Trophoblast cell (in vitro differentiated cells and primary cell): ENCODE results near the gene NKIRAS1.

Experiments
- DNase-seq, 2 donors: peaks; one replicate each; pipeline ENCODE4 v3.0.0-alpha.2; 2016
- H2AFZ ChIP-seq: 2 replicates; pipeline ENCODE4 v1.6.1; 2013; ENCODE audit warnings: low read length, moderate library complexity, mild to moderate bottlenecking; ENCODE audit not compliant: insufficient read depth, poor library complexity
- H2AK5ac ChIP-seq: 2 replicates; pipeline ENCODE4 v1.6.1; 2013; ENCODE audit warnings: mild to moderate bottlenecking, low read length
- H2BK120ac ChIP-seq: 2 replicates; pipeline ENCODE4 v1.6.1; 2013; ENCODE audit warnings: low read length, mild to moderate bottlenecking, moderate library complexity; ENCODE audit not compliant: insufficient read depth, poor library complexity
- H2BK12ac ChIP-seq: 2 replicates; pipeline ENCODE4 v1.6.1; 2013; ENCODE audit warnings: mild to moderate bottlenecking, low read length, moderate library complexity
- H2BK5ac ChIP-seq: 2 replicates; pipeline ENCODE4 v1.6.1; 2013; ENCODE audit warnings: low read length, low read depth, moderate library complexity, mild to moderate bottlenecking; ENCODE audit not compliant: poor library complexity
- H3K14ac ChIP-seq: 2 replicates; pipeline ENCODE4 v1.6.1; 2013; ENCODE audit warnings: mild to moderate bottlenecking, low read length
- H3K18ac ChIP-seq: 2 replicates; pipeline ENCODE4 v1.6.1; 2013; ENCODE audit warnings: mild to moderate bottlenecking, low read length
- H3K23ac ChIP-seq: 2 replicates; pipeline ENCODE4 v1.6.1; 2013; ENCODE audit warnings: low read length
- H3K27ac ChIP-seq: 2 replicates; pipeline ENCODE4 v1.5.1; 2013; ENCODE audit warnings: low read depth, mild to moderate bottlenecking, inconsistent platforms, low read length, moderate library complexity
- H3K27me3 ChIP-seq: 2 replicates; pipeline ENCODE4 v1.6.1; 2013; ENCODE audit warnings: inconsistent platforms, mild to moderate bottlenecking, low read length, moderate library complexity; ENCODE audit not compliant: insufficient read depth
- H3K36me3 ChIP-seq, 2 experiments: 1 replicate in 1 of 2; 2 replicates in 1 of 2; pipeline ENCODE4 v1.6.1; 2013; ENCODE audit warnings: low read length in 2 of 2, mild to moderate bottlenecking in 2 of 2, moderate library complexity in 1 of 2; ENCODE audit not compliant: insufficient read depth in 2 of 2, control insufficient read depth in 1 of 2
- H3K4ac ChIP-seq: 2 replicates; pipeline ENCODE4 v1.6.1; 2013; ENCODE audit warnings: low read depth, mild to moderate bottlenecking, low read length, moderate library complexity
- H3K4me1 ChIP-seq, 2 experiments: 1 replicate in 1 of 2; 2 replicates in 1 of 2; pipeline ENCODE4 v1.6.1; 2013; ENCODE audit warnings: low read length in 2 of 2, mild to moderate bottlenecking in 2 of 2, moderate library complexity in 1 of 2; ENCODE audit not compliant: insufficient read depth in 2 of 2, control insufficient read depth in 1 of 2
- H3K4me2 ChIP-seq: 2 replicates; pipeline ENCODE4 v1.6.1; 2013; ENCODE audit warnings: inconsistent platforms, mild to moderate bottlenecking, low read length, moderate library complexity
- H3K4me3 ChIP-seq: 2 replicates; pipeline ENCODE4 v1.5.1; 2013; ENCODE audit warnings: mild to moderate bottlenecking, low read depth, low read length, inconsistent platforms
- H3K79me1 ChIP-seq: one replicate; pipeline ENCODE4 v1.6.1; 2013; ENCODE audit warnings: low read length
- H3K79me2 ChIP-seq: 2 replicates; pipeline ENCODE4 v1.6.1; 2013; ENCODE audit warnings: low read length, mild to moderate bottlenecking; ENCODE audit not compliant: control insufficient read depth, insufficient read depth, poor library complexity
- H3K9ac ChIP-seq: 2 replicates; pipeline ENCODE4 v1.6.1; 2013; ENCODE audit warnings: mild to moderate bottlenecking, low read length
- H3K9me3 ChIP-seq: 2 replicates; pipeline ENCODE4 v1.6.1; 2013; ENCODE audit warnings: low read depth, mild to moderate bottlenecking, control low read depth, inconsistent platforms, low read length; ENCODE audit not compliant: insufficient read depth
- H4K12ac ChIP-seq: 2 replicates; pipeline ENCODE4 v1.6.1; 2013; ENCODE audit warnings: low read depth, mild to moderate bottlenecking, low read length, moderate library complexity
- H4K8ac ChIP-seq: 2 replicates; pipeline ENCODE4 v1.6.1; 2013; ENCODE audit warnings: low read depth, mild to moderate bottlenecking, low read length, moderate library complexity
- H4K91ac ChIP-seq: one replicate; pipeline ENCODE4 v1.6.1; 2013; ENCODE audit warnings: low read depth, mild to moderate bottlenecking, low read length, moderate library complexity
- WGBS: extraction: QIAGEN DNeasy Blood & Tissue Kit; methylation state at CpG from one replicate; pipeline ENCODE4 v1.1.7; 2013; ENCODE audit warnings: missing lambda C conversion rate; ENCODE audit not compliant: insufficient read length, insufficient coverage; ENCODE audit errors: extremely low coverage; 5-methylcytosine and 5-hydroxymethylcytosine counted together

Gene NKIRAS1

DNA sequence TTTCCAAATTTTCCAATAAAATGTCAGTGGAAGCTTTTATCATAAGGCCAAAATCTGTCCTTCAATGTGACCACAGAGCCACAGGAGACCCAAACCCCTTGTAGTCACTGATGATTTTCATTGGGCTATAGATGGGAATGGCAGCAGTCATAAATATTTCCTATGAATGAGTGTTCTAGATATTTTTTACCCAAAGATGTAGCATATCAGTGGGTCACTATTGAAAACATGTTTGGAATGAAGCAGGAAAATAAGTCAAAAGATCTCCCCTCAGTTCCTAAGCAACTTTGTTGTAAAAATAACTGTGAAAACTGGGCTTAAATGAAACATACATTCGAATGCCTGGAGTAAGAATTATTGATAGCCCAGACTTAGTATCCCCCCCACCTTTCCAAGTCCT is 49.0 kb downstream of the NKIRAS1 start:
- Histone ChIP-seq H3K79me2 (no peaks in the 10 kb centered on the region), H3K27ac (no peak overlapping the region), H2AFZ (no peak overlapping the region), H4K12ac (no peak overlapping the region), H3K36me3 (no peaks in the 10 kb centered on the region), H3K23ac (no peak overlapping the region), H4K91ac (no peak overlapping the region), H2BK12ac (no peak overlapping the region), H3K9ac (no peak overlapping the region), H2BK5ac (no peak overlapping the region), H2BK120ac (no peak overlapping the region), H3K4me1 (peaks cover 13% of the 10 kb centered on the region in 2 experiments), H3K4me3 (no peak overlapping the region), H3K9me3 (no peaks in the 10 kb centered on the region), H3K27me3 (no peaks in the 10 kb centered on the region), H3K4me2 (no peak overlapping the region), H3K4ac (no peak overlapping the region), H4K8ac (no peak overlapping the region), H3K79me1 (no peaks in the 10 kb centered on the region), H3K14ac (no peak overlapping the region), H2AK5ac (no peak overlapping the region), H3K18ac (no peak overlapping the region)
- no CpG with 5 or more reads among the region's 1 CpG for WGBS
- DNase-seq: no peak

DNA sequence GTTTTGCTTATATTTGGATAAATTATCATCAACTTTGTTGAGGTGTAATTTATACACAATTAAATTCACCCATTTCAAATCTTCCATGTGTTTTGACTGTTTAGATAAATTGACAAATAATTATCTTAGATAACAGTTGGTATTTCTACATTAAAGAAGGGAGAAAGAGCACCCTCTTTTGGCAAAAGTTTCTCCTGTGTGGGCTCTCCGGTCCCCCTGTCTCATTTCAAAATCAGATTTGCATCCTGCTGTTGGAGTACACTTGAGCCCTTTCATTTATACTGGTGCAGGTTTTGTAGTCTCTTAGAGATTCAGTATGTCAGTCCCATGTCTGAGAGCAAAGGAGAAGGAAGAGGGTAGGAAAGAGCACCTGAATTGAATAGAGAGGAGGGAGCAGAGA is 49.4 kb downstream of the NKIRAS1 start:
- no peak overlapping the region for H3K18ac ChIP-seq
- H4K8ac ChIP-seq: no peak overlapping the region
- H3K23ac ChIP-seq: no peak overlapping the region
- no peak overlapping the region for H4K91ac ChIP-seq
- H3K9ac ChIP-seq: no peak overlapping the region
- H4K12ac ChIP-seq: no peak overlapping the region
- DNase-seq: no peak
- H3K9me3 ChIP-seq: no peaks in the 10 kb centered on the region
- no peak overlapping the region for H2AFZ ChIP-seq
- H3K79me1 ChIP-seq: no peaks in the 10 kb centered on the region
- H3K27me3 ChIP-seq: no peaks in the 10 kb centered on the region
- H3K14ac ChIP-seq: no peak overlapping the region
- no peak overlapping the region for H2BK5ac ChIP-seq
- no peak overlapping the region for H3K4me2 ChIP-seq
- no peak overlapping the region for H3K4me3 ChIP-seq
- WGBS: no CpG with 5 or more reads among the region's 1 CpG
- H3K4me1 ChIP-seq: peaks cover 13% of the 10 kb centered on the region in 2 experiments
- no peak overlapping the region for H2BK12ac ChIP-seq
- H3K79me2 ChIP-seq: no peaks in the 10 kb centered on the region
- H3K4ac ChIP-seq: no peak overlapping the region
- H3K27ac ChIP-seq: no peak overlapping the region
- H2BK120ac ChIP-seq: no peak overlapping the region
- no peaks in the 10 kb centered on the region for H3K36me3 ChIP-seq
- H2AK5ac ChIP-seq: no peak overlapping the region

DNA sequence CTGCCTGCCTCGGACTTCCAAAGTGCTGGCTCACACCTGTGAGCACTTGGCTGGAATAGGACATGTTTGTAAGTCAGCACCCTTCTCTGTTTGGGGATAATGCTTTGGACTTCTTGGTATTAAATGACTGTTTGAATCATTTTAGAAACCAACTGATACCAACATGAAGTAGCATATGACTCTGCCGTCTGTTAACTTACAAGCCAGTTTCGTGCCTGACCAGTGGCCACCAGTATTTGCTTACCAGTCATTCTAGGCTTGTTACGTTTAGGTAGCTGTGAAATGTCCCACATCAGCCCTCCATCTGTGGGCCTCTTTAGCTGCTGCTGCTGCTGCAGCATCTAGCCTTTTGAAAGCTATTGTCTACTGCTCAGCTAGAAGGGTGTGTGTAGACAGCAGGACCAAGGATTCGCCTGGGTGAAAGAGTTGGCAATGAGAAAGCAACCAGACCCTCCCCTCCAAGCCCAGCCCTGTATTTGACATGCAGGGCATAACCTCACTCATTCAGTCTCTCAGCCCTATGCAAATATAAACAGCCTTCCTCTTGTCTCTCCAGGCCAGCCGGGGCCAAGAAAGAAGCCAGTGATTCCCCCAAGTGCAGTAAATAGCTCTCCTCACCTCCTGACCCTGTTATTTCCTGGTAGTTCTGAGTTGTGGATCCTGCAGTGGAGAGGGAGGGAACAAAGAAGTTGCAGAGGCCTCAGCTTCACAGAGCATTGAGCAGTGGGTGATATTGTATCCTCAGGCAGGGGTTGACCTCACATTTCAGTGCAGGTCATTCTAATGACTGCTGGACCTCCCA is 51.0 kb downstream of the NKIRAS1 start:
- H4K8ac ChIP-seq: no peak overlapping the region

DNA sequence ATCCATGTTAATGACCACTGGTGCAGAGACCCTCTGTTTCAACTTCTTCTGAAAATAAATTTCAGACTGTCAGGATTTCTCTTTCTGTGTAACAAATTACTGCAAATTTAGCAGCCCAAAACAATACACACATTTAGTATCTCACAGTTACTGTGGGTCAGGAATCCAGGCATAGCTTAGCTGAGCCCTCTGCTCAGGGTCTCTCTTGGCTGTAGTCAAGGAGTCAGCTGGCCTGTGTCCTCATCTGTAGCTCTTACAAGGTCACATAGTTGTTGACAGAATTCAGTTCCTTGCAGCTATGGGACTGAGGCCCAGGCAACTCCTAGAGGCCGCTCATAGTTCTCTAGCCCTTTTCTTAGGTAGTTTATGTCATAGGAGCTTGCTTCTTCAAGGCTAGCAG is 51.9 kb downstream of the NKIRAS1 start:
- Histone ChIP-seq H3K4ac (no peak overlapping the region), H3K18ac (no peak overlapping the region), H4K12ac (no peak overlapping the region), H3K4me2 (no peak overlapping the region), H2AK5ac (no peak overlapping the region), H3K27ac (no peak overlapping the region), H3K79me2 (no peaks in the 10 kb centered on the region), H3K4me3 (no peak overlapping the region), H3K9me3 (no peaks in the 10 kb centered on the region), H3K79me1 (no peaks in the 10 kb centered on the region), H3K14ac (no peak overlapping the region), H3K23ac (no peak overlapping the region), H3K27me3 (no peaks in the 10 kb centered on the region), H3K36me3 (peaks cover 5 to 6% of the 10 kb centered on the region in 2 experiments), H3K9ac (no peak overlapping the region), H2AFZ (no peak overlapping the region), H2BK12ac (no peak overlapping the region), H3K4me1 (peaks cover 13% of the 10 kb centered on the region in 2 experiments), H4K8ac (no peak overlapping the region), H2BK5ac (no peak overlapping the region), H4K91ac (no peak overlapping the region), H2BK120ac (no peak overlapping the region)
- no peak for DNase-seq
- no CpG with 5 or more reads among the region's 1 CpG for WGBS

More for the DNA sequence above, 51.0 kb downstream of the NKIRAS1 start:
- H3K9ac ChIP-seq: no peak overlapping the region
- no peak overlapping the region for H3K4ac ChIP-seq
- no peak overlapping the region for H2BK120ac ChIP-seq
- peak overlapping the region; percentile 47 for H3K18ac ChIP-seq
- no peak overlapping the region for H3K4me2 ChIP-seq
- no peak overlapping the region for H3K14ac ChIP-seq
- H3K27ac ChIP-seq: peak overlapping the region; percentile 3
- H4K91ac ChIP-seq: no peak overlapping the region
- no peaks in the 10 kb centered on the region for H3K9me3 ChIP-seq
- no peaks in the 10 kb centered on the region for H3K79me2 ChIP-seq
- H3K36me3 ChIP-seq: peaks cover 5 to 6% of the 10 kb centered on the region in 2 experiments
- no peak overlapping the region for H3K23ac ChIP-seq
- no peaks in the 10 kb centered on the region for H3K79me1 ChIP-seq
- no peak overlapping the region for H2BK5ac ChIP-seq
- H2AK5ac ChIP-seq: no peak overlapping the region
- no peak overlapping the region for H4K12ac ChIP-seq
- H3K4me1 ChIP-seq: peaks cover 13% of the 10 kb centered on the region in 2 experiments
- no peak overlapping the region for H2AFZ ChIP-seq
- DNase-seq: no peak
- no peak overlapping the region for H3K4me3 ChIP-seq
- no peaks in the 10 kb centered on the region for H3K27me3 ChIP-seq
- WGBS: no CpG with 5 or more reads among the region's 6 CpGs
- no peak overlapping the region for H2BK12ac ChIP-seq
